Type B pancreatic cell (in vitro differentiated cells): ENCODE data around the gene SAMD9. TPM values are rescaled to one million over a fixed set of nuclear protein-coding genes. Genes with fewer than 3 reads are reported as not detected.
A peak's percentile ranks its signal among the peaks of the same experiment; 100 is the strongest.

Source experiments
- DNase-seq: peaks from one replicate; pipeline ENCODE4 v3.0.0; 2021; ENCODE audit warnings: mixed read lengths; ENCODE audit not compliant: unreplicated experiment; ENCODE audit errors: extremely low spot score
- H3K27ac Mint-ChIP-seq: 2 replicates; pipeline ENCODE4 v1.8.0; 2021; ENCODE audit warnings: mild to moderate bottlenecking, mixed read lengths
- H3K27me3 Mint-ChIP-seq: 2 replicates; pipeline ENCODE4 v1.8.0; 2021; ENCODE audit warnings: mixed read lengths
- H3K36me3 Mint-ChIP-seq: 2 replicates; pipeline ENCODE4 v1.8.0; 2021; ENCODE audit warnings: mixed read lengths
- H3K4me1 Mint-ChIP-seq: one replicate; pipeline ENCODE4 v1.8.0; 2021; ENCODE audit warnings: mixed read lengths; ENCODE audit not compliant: unreplicated experiment
- H3K4me3 Mint-ChIP-seq: 2 replicates; pipeline ENCODE4 v1.8.0; 2021; ENCODE audit warnings: mild to moderate bottlenecking, mixed read lengths
- H3K9me3 Mint-ChIP-seq: 2 replicates; pipeline ENCODE4 v1.8.0; 2021; ENCODE audit warnings: mixed read lengths
- total RNA-seq: library from RNA; stranded (reverse); gene quantifications from 2 replicates; pipeline ENCODE4 v1.2.1, GENCODE V29; 2021; ENCODE audit warnings: low replicate concordance
- TF ChIP-seq, protein P1 (sequence below): fragments of 200-600 bp; sonication (generic); conservative IDR thresholded peaks from 2 replicates; pipeline ENCODE4 v1.5.0; 2021; ENCODE audit warnings: antibody characterized with exemption, mild to moderate bottlenecking

The SAMD9 gene
- total RNA-seq, 1 donor from 2014 or later: 2.9 TPM

DNA sequence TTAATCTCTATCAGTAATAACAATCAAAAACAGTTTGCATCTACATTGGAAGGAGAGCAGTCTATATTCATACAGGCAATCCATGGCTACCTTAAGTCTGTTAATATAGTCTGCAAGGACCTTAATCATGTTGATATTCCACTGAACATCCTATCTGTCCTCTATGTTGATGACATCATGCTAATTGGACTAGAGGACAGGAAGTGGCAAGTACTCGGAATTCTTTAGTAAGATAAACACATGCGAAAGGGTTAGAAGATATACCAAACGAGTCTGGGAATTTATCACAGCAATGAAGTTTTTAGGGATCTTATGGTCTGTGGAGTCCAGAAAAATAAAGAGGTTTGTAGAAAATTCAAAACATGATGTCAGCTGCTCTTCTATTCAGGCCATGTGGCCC is 41.7 kb upstream of the SAMD9 start:
- no peaks in the 10 kb centered on the region for H3K36me3 Mint-ChIP-seq
- DNase-seq: no peak
- H3K4me1 Mint-ChIP-seq: no peaks in the 10 kb centered on the region
- H3K27ac Mint-ChIP-seq: no peak overlapping the region
- TF ChIP-seq, protein P1, sequence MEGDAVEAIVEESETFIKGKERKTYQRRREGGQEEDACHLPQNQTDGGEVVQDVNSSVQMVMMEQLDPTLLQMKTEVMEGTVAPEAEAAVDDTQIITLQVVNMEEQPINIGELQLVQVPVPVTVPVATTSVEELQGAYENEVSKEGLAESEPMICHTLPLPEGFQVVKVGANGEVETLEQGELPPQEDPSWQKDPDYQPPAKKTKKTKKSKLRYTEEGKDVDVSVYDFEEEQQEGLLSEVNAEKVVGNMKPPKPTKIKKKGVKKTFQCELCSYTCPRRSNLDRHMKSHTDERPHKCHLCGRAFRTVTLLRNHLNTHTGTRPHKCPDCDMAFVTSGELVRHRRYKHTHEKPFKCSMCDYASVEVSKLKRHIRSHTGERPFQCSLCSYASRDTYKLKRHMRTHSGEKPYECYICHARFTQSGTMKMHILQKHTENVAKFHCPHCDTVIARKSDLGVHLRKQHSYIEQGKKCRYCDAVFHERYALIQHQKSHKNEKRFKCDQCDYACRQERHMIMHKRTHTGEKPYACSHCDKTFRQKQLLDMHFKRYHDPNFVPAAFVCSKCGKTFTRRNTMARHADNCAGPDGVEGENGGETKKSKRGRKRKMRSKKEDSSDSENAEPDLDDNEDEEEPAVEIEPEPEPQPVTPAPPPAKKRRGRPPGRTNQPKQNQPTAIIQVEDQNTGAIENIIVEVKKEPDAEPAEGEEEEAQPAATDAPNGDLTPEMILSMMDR: no peak
- no peaks in the 10 kb centered on the region for H3K27me3 Mint-ChIP-seq
- H3K4me3 Mint-ChIP-seq: no peak overlapping the region
- H3K9me3 Mint-ChIP-seq: no peaks in the 10 kb centered on the region

- no peak overlapping the region for H3K27ac Mint-ChIP-seq
- no peaks in the 10 kb centered on the region for H3K9me3 Mint-ChIP-seq
- TF ChIP-seq, protein P1: no peak
Measured at GRCh38 chr7:93156884-93157283, 39.1 kb upstream of the SAMD9 start.

DNA sequence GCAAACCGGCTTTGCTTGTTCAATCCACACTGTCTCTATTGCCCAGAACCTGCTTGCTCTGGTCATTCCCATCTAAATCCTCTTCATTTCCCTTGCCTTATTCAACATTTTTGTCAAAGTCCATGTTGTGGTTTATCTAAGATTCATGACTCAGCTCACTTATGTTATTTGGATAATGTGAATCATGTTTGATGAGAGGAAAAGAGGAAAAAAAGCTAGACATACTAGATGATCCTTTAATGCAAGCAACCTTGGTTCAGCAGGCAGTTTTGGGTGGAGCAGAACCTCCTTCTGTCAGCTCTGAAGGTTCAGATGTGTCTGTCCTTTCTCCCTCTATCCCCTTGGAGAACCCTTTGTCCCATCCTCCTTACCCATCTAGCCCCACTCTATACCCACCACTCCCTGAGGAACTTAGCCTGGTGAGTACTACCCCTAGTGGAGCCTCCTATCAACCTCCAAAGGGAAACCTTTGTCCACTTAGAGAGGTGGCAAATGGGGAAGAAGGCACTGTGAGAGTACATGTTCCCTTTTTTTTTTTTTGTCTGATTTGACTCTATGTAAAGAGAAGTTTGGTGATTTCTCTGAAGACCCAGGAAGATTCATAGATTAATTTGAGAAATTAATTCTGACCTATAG is 32.5 kb upstream of the SAMD9 start:
- H3K27ac Mint-ChIP-seq: no peak overlapping the region

More at GRCh38 chr7:93156884-93157283, 39.1 kb upstream of the SAMD9 start:
- no peaks in the 10 kb centered on the region for H3K36me3 Mint-ChIP-seq
- no peak for DNase-seq
- no peaks in the 10 kb centered on the region for H3K4me1 Mint-ChIP-seq
- no peak overlapping the region for H3K4me3 Mint-ChIP-seq
- no peaks in the 10 kb centered on the region for H3K27me3 Mint-ChIP-seq

GRCh38 chr7:93148727-93149126 is 30.9 kb upstream of the SAMD9 start:
- no peak overlapping the region for H3K4me3 Mint-ChIP-seq

More for the DNA sequence above, 32.5 kb upstream of the SAMD9 start:
- peaks cover 4% of the 10 kb centered on the region for H3K27me3 Mint-ChIP-seq
- no peak overlapping the region for H3K4me3 Mint-ChIP-seq
- no peaks in the 10 kb centered on the region for H3K9me3 Mint-ChIP-seq
- no peaks in the 10 kb centered on the region for H3K4me1 Mint-ChIP-seq
- TF ChIP-seq, protein P1: no peak
- no peak for DNase-seq
- no peaks in the 10 kb centered on the region for H3K36me3 Mint-ChIP-seq

GRCh38 chr7:93148144-93148543 is 30.4 kb upstream of the SAMD9 start, which contains the start of gene SAMD9L:
Gene SAMD9L (minus strand): TSS chr7:93148385. CDS start chr7:93135971, 12,414 bp downstream.
- no peak for DNase-seq
- peak within 1 kb of the TSS; percentile 3 for H3K4me3 Mint-ChIP-seq
- no peaks in the 10 kb centered on the region for H3K9me3 Mint-ChIP-seq
- peak within 1 kb of the TSS; percentile 40 for H3K27ac Mint-ChIP-seq
- peaks cover 8% of the 10 kb centered on the region for H3K27me3 Mint-ChIP-seq
- no peaks in the 10 kb centered on the region for H3K4me1 Mint-ChIP-seq
- H3K36me3 Mint-ChIP-seq: no peaks in the 10 kb centered on the region
- TF ChIP-seq, protein P1: no peak

More at GRCh38 chr7:93148727-93149126, 30.9 kb upstream of the SAMD9 start:
- TF ChIP-seq, protein P1: no peak
- Mint-ChIP-seq H3K27ac (peak overlapping the region; percentile 40), H3K9me3 (no peaks in the 10 kb centered on the region), H3K27me3 (peaks cover 4% of the 10 kb centered on the region), H3K4me1 (no peaks in the 10 kb centered on the region), H3K36me3 (no peaks in the 10 kb centered on the region)
- DNase-seq: no peak
